Loucy (cell line): ENCODE results near the gene PADI1.

Experiments
- H2AFZ ChIP-seq: fragments of 200-600 bp; sonication (generic); 2 replicates; pipeline ENCODE4 v1.6.0; 2016; ENCODE audit warnings: antibody characterized with exemption, mild to moderate bottlenecking, low read length, moderate library complexity
- H3F3A ChIP-seq: fragments of 200-600 bp; 2 replicates; pipeline ENCODE4 v1.6.0; 2016; ENCODE audit warnings: antibody characterized with exemption, low read depth, mild to moderate bottlenecking
- H3K27me3 ChIP-seq: fragments of 200-600 bp; sonication (generic); 2 replicates; pipeline ENCODE4 v1.6.1; 2014; ENCODE audit warnings: low read length, mild to moderate bottlenecking; ENCODE audit not compliant: insufficient read depth, poor library complexity, severe bottlenecking
- H3K36me3 ChIP-seq: fragments of 200-600 bp; sonication (generic); 2 replicates; pipeline ENCODE4 v1.6.1; 2016; ENCODE audit warnings: low read length; ENCODE audit not compliant: insufficient read depth
- H3K4me1 ChIP-seq: fragments of 200-600 bp; sonication (generic); 2 replicates; pipeline ENCODE4 v1.5.1; 2014; ENCODE audit warnings: low read length, mild to moderate bottlenecking; ENCODE audit not compliant: insufficient read depth, poor library complexity, severe bottlenecking
- H3K4me2 ChIP-seq: fragments of 200-600 bp; sonication (generic); 2 replicates; pipeline ENCODE4 v1.6.0; 2014; ENCODE audit warnings: antibody characterized with exemption, low read length, low read depth, mild to moderate bottlenecking; ENCODE audit not compliant: poor library complexity, severe bottlenecking
- H3K4me3 ChIP-seq: fragments of 200-600 bp; sonication (generic); 2 replicates; pipeline ENCODE4 v1.5.1; 2014; ENCODE audit warnings: low read length, mild to moderate bottlenecking, mixed read lengths; ENCODE audit not compliant: poor library complexity, severe bottlenecking
- H3K79me2 ChIP-seq: fragments of 200-600 bp; sonication (generic); 2 replicates; pipeline ENCODE4 v1.6.1; 2014; ENCODE audit warnings: low read length; ENCODE audit not compliant: insufficient read depth
- H3K9ac ChIP-seq: fragments of 200-600 bp; sonication (generic); 2 replicates; pipeline ENCODE4 v1.6.0; 2014; ENCODE audit warnings: mild to moderate bottlenecking, low read depth, low read length, moderate library complexity; ENCODE audit not compliant: poor library complexity, severe bottlenecking
- H3K9me2 ChIP-seq: fragments of 200-600 bp; sonication (generic); replicated peaks from 2 replicates; pipeline ENCODE4 v1.6.1; 2016; ENCODE audit warnings: low read depth, low read length, mixed read lengths
- H3K9me3 ChIP-seq: fragments of 200-600 bp; sonication (generic); 2 replicates; pipeline ENCODE4 v1.6.1; 2014; ENCODE audit warnings: mild to moderate bottlenecking, antibody characterized with exemption, low read length, low read depth; ENCODE audit not compliant: insufficient read depth
- H4K20me1 ChIP-seq: fragments of 200-600 bp; sonication (generic); 2 replicates; pipeline ENCODE4 v1.6.0; 2014; ENCODE audit warnings: antibody characterized with exemption, low read length, mild to moderate bottlenecking; ENCODE audit not compliant: insufficient read depth, poor library complexity, severe bottlenecking
- CTCF ChIP-seq: fragments of 200-600 bp; sonication (generic); conservative IDR thresholded peaks from 2 replicates; pipeline ENCODE4 v1.5.1; 2014; ENCODE audit warnings: mild to moderate bottlenecking, antibody characterized with exemption, low read length
- EZH2phosphoT487 ChIP-seq: fragments of 200-600 bp; IDR thresholded peaks from 2 replicates; pipeline ENCODE4 v1.6.1; 2018; ENCODE audit warnings: antibody characterized with exemption, mild to moderate bottlenecking, moderate library complexity, borderline replicate concordance

PADI1 gene

DNA sequence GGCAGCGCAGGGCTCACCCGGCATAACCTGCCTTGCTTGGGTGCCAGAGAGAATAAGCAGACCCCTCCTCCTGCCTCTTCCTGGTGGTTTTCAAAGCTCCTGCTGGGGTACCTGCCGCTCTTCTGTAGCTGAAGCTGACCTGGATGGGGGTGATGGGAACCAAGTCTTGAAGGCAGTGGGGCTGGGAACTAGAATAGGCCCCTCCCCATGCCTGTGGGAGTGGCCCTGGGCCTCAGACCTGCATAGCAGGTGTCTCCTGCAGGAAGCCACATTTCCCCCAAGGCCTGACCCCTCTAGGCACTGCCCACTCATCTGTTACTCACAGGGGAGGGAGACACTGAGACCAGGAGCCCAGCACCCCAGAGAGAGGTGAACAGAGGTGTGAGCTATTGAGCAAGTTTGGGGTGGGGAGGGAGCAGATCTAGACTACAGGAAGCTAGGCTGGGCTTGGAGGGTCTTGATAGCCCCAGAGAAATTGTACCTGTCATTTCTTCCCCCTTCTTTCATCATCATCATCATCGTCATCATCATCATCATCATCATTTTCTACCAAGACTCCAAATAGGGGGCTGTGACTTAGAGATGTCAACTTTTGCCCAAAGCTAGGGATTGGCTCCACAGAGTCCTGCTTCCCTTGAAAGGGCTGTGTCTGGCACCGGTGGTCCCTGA, 10.1 kb downstream of the PADI1 start:
- H3K79me2 ChIP-seq: no peaks in the 10 kb centered on the region
- H3K4me2 ChIP-seq: peak overlapping the region; percentile 90
- no peak for TF ChIP-seq CTCF
- no peak for TF ChIP-seq EZH2phosphoT487

DNA sequence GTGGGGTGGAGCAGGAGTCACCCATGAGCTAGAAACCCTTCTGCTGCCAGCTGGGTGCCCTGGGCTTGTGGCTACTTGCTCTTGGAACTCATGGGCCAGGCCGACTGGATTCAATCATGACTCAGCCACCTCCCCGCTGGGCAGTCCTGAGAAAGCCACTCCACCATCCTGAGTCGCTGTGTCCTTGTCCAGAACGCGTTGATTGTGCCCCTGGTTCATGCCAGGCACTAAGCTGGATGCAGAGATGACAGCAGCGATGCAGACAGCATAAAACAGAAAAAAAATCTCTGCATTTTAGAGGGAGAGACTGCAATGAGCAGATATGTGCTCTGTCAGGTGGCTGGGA, 10.6 kb downstream of the PADI1 start:
- Histone ChIP-seq H3K9me3 (no peaks in the 10 kb centered on the region), H3K4me3 (no peak overlapping the region), H3K79me2 (no peaks in the 10 kb centered on the region), H3F3A (no peaks in the 10 kb centered on the region), H3K36me3 (no peaks in the 10 kb centered on the region), H3K9me2 (no peaks in the 10 kb centered on the region), H2AFZ (no peak overlapping the region), H3K4me1 (peaks cover 57% of the 10 kb centered on the region), H3K27me3 (no peaks in the 10 kb centered on the region), H4K20me1 (no peaks in the 10 kb centered on the region), H3K4me2 (no peak overlapping the region), H3K9ac (no peak overlapping the region)
- no peak for TF ChIP-seq EZH2phosphoT487
- TF ChIP-seq CTCF: no peak

More for the DNA sequence above, 10.1 kb downstream of the PADI1 start:
- H3F3A ChIP-seq: no peaks in the 10 kb centered on the region
- H3K9ac ChIP-seq: peak overlapping the region; percentile 9
- H3K36me3 ChIP-seq: no peaks in the 10 kb centered on the region
- no peak overlapping the region for H2AFZ ChIP-seq
- H3K9me3 ChIP-seq: no peaks in the 10 kb centered on the region
- H3K4me3 ChIP-seq: peak overlapping the region; percentile 15
- H3K27me3 ChIP-seq: no peaks in the 10 kb centered on the region
- H3K9me2 ChIP-seq: no peaks in the 10 kb centered on the region
- H4K20me1 ChIP-seq: no peaks in the 10 kb centered on the region
- peaks cover 62% of the 10 kb centered on the region for H3K4me1 ChIP-seq

DNA sequence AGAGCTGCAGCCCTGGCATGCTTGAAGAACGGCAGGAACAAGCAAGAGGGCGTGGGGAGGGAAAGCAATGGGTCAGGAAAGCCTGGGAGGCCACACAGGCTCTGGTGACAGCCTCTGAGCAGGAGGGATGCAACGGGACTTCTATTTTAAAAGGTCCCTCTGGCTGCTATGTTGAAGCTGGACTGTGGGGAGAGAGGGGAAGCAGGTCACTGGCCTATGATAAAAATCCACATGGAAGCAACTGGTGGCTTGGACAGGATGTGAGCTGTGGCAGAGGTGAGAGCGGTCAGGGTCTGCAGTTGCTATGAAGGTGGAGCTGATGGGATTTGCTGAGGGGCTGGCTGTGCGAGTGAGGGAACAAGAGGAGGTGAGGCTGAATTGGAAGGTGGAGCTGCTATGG, 11.2 kb downstream of the PADI1 start:
- Histone ChIP-seq H3K9ac (no peak overlapping the region), H3K9me2 (no peaks in the 10 kb centered on the region), H3K79me2 (no peaks in the 10 kb centered on the region), H2AFZ (no peak overlapping the region), H3K4me1 (peaks cover 51% of the 10 kb centered on the region), H3K4me2 (peak overlapping the region; percentile 18), H3K9me3 (no peaks in the 10 kb centered on the region), H3F3A (no peaks in the 10 kb centered on the region), H3K36me3 (no peaks in the 10 kb centered on the region), H3K4me3 (no peak overlapping the region), H4K20me1 (no peaks in the 10 kb centered on the region), H3K27me3 (no peaks in the 10 kb centered on the region)
- TF ChIP-seq CTCF (no peak), EZH2phosphoT487 (no peak)
